ENCODE results near the gene YLPM1.

The YLPM1 gene

DNA sequence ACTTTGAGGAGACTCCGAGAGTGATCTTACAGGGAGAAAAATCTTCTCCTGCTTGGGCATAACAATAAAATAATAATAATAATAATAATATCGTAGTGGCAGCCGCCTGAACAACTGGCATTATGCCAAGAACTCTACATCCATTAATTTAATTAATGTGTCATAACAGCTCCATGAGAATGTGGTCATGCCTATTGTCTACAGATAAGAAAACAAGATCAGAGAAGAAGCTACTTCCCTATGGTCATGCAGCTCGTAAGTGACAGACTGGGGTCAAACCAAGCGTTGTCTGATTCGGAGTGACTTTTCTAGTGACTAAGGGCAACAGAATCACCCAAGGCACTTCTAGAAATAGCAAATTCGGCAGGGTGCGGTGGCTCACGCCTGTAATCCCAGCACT is 101.1 kb downstream of the YLPM1 start:
- TF ChIP-seq, protein P1, sequence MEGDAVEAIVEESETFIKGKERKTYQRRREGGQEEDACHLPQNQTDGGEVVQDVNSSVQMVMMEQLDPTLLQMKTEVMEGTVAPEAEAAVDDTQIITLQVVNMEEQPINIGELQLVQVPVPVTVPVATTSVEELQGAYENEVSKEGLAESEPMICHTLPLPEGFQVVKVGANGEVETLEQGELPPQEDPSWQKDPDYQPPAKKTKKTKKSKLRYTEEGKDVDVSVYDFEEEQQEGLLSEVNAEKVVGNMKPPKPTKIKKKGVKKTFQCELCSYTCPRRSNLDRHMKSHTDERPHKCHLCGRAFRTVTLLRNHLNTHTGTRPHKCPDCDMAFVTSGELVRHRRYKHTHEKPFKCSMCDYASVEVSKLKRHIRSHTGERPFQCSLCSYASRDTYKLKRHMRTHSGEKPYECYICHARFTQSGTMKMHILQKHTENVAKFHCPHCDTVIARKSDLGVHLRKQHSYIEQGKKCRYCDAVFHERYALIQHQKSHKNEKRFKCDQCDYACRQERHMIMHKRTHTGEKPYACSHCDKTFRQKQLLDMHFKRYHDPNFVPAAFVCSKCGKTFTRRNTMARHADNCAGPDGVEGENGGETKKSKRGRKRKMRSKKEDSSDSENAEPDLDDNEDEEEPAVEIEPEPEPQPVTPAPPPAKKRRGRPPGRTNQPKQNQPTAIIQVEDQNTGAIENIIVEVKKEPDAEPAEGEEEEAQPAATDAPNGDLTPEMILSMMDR (IDR thresholded peaks at IDR 0.05; ENCODE audit: low read depth, low read length) = no peak
- no peak for DNase-seq (ENCODE audit: extremely low read depth, low read depth)

DNA sequence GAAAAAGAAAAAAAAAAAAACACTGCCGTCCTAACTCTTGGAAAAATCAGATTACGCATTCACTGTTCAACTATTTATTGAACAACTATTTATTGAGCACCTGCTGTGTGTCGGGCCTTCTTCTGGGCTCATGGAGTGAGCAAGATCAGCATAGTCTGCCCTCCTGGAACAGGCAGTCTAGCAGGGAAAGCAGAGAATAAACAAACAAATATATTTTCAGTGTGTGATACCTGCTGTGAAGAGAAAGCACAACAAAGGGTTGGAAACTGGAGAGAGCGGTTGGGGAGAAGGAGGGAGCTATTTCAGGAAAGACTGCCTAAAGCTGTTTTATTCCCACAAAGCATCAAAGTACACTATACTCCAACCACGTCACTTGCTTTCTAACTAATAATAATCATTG is 102.0 kb downstream of the YLPM1 start:
- no peak for DNase-seq (ENCODE audit: extremely low read depth, low read depth)

DNA sequence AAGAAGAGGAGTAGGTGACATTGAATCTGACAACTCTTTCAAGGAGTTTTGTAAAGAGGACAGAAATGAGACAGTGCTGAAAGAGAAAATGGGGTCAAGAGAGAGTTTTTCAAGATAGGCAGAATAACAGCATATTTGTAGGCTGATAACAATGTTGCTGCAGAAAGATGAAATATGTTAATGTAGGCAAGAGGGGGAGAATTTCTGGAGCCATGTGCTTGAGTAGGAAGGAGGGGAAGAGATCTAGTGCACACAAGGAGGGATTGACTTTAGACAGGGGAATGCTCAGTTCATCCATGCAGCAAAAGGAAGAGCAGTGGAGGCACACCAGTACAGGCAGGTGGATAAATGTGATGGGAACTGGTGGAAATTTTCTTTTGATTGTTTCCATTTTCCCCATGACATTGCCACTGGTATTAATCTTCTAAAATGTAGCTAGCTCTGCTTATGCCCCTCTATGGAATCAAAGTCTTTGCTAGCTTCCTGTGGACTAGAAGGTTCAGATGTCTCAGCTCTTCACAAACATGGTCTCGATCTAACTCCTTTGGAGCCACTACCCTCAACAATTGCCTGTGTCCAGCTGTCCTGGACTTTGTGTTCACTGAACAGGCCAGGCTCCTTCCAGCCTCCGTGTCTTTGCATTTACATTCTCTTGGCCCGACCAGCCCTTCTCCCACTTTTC is 103.7 kb downstream of the YLPM1 start:
- no peak for DNase-seq (ENCODE audit: extremely low read depth, low read depth)
- TF ChIP-seq, protein P1 (IDR thresholded peaks at IDR 0.05; ENCODE audit: low read depth, low read length) = no peak

More for the DNA sequence above, 102.0 kb downstream of the YLPM1 start:
- TF ChIP-seq, protein P1 (IDR thresholded peaks at IDR 0.05; ENCODE audit: low read depth, low read length) = no peak

DNA sequence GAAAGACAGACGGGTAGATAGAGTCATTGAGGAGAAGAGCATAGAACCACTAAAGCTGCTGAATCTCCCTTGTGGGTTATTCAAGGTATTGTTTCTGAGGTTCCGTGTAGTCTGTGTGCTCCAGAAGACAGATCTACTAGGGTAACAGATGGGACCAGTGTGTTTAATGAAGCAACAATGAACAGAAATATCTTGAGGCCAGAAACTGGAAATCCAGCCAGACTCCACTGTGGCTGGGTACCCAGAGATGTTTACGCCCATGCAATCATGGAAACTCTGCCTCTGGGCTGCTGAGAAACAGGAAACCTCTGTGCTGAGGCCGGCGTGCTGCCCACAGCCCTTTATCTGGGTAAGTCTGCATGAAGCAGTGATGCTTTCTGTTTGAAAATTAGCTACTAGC is 104.6 kb downstream of the YLPM1 start:
- peak; percentile 69 for DNase-seq (ENCODE audit: extremely low read depth, low read depth)
- TF ChIP-seq, protein P1 (IDR thresholded peaks at IDR 0.05; ENCODE audit: low read depth, low read length) = no peak

DNA sequence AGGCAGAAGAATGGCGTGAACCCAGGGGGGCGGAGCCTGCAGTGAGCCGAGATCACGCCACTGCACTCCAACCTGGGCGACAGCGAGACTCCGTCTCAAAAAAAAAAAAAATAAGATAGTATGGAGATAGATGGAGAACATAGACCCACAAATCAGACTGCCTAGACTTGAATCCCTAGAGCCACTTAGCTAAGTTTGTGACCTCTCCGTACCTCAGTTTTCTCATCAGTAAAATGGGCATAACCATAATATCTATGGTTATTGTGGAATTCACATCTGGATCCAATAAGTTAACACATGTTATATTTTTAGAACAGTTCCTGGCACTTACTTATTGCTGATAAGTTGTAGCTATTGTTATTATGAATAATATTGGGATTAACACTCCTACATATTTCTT is 105.6 kb downstream of the YLPM1 start:
- TF ChIP-seq, protein P1 (IDR thresholded peaks at IDR 0.05; ENCODE audit: low read depth, low read length) = no peak
- DNase-seq (ENCODE audit: extremely low read depth, low read depth) = no peak

DNA sequence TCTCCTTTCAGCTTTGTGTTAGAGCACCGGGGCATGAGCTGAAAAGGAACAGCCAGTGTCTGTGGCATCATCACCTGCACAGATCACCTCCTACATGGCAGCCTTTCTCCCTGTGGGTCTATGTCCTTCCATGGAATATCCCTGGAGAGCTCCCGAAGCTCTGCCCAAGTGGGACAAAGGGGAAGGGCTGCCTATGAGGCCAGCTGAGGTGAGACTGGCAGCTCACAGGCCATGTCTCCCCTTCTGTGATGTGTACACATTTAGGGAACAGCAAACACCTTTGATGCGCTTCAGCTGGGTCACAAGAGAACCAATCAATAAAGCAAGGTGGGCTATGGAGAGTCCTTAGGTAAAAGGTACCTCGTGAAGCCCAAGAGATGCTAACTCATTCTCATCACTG is 108.7 kb downstream of the YLPM1 start:
- TF ChIP-seq, protein P1 (IDR thresholded peaks at IDR 0.05; ENCODE audit: low read depth, low read length) = no peak
- no peak for DNase-seq (ENCODE audit: extremely low read depth, low read depth)

DNA sequence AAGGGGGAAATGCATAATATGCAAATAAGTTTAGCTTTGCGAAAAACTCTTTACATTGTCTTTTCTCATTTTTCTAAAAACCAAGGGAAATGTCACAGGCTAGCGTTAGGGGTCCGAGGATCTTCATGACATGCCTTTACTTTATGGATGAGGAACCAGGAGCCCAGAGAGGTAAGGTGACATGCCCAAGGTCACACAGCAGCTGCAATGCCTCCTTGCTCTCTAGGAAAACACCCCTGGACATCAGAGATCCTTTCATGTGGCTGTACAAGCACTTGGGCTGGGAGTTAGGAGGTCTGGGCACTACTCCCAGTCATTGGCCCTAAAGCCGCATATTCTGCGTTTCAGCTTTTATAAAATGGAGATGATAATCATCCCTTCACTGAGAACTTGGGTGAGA is 112.1 kb downstream of the YLPM1 start:
- no peak for DNase-seq (ENCODE audit: extremely low read depth, low read depth)
- TF ChIP-seq, protein P1 (IDR thresholded peaks at IDR 0.05; ENCODE audit: low read depth, low read length) = no peak
